Transverse colon (tissue), 4 donors: ENCODE data around the gene HIF3A.

Experiments
- EP300 ChIP-seq: sonication (generic); formaldehyde crosslinking; IDR thresholded peaks from one replicate; pipeline ENCODE4 v1.6.1; 2017; ENCODE audit warnings: antibody characterized with exemption, low read depth
- POLR2A ChIP-seq: fragments of 450-650 bp; IDR thresholded peaks from one replicate; pipeline ENCODE4 v1.6.1; 2016; ENCODE audit warnings: antibody characterized with exemption, mild to moderate bottlenecking, moderate library complexity
- POLR2AphosphoS5 ChIP-seq, 3 donors: sonication (generic); formaldehyde crosslinking; IDR thresholded peaks; one replicate each; pipeline ENCODE4 v1.6.1; 2016; ENCODE audit warnings: antibody characterized with exemption in 3 of 3
- TF ChIP-seq, protein P1 (sequence below), 5 experiments: fragments of 200-600 bp in 3 of 5; fragments of 450-650 bp in 2 of 5; sonication (generic) in 3 of 5; IDR thresholded peaks; 1 replicate in 2 of 5; 2 replicates in 3 of 5; pipeline ENCODE4 v1.5.1; 2016 to 2017; ENCODE audit warnings: antibody characterized with exemption in 5 of 5, inconsistent platforms in 3 of 5, mild to moderate bottlenecking in 2 of 5, moderate library complexity in 1 of 5

DNA sequence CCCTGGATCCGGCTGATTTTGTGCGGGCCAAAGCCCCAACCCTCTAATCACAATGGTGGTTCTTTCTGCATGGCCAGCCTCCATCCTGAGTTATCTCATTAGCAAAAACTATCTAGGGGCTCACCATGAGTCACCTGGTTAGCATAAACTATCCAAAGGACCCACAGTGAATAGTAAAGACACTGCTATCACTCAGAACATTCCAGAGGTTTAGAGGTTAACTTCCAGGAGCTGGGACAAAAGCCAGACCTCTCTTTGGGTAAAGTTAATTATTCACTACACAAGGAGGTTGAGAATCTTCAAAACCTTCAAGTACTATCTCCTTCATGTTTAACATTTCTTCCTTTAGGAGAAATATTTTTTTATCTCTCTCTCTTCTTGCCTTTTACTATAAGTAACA, 31.2 kb downstream of the HIF3A start:
- TF ChIP-seq, protein P1, sequence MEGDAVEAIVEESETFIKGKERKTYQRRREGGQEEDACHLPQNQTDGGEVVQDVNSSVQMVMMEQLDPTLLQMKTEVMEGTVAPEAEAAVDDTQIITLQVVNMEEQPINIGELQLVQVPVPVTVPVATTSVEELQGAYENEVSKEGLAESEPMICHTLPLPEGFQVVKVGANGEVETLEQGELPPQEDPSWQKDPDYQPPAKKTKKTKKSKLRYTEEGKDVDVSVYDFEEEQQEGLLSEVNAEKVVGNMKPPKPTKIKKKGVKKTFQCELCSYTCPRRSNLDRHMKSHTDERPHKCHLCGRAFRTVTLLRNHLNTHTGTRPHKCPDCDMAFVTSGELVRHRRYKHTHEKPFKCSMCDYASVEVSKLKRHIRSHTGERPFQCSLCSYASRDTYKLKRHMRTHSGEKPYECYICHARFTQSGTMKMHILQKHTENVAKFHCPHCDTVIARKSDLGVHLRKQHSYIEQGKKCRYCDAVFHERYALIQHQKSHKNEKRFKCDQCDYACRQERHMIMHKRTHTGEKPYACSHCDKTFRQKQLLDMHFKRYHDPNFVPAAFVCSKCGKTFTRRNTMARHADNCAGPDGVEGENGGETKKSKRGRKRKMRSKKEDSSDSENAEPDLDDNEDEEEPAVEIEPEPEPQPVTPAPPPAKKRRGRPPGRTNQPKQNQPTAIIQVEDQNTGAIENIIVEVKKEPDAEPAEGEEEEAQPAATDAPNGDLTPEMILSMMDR (IDR thresholded peaks at IDR 0.05): no peak
- TF ChIP-seq POLR2A (no peak), POLR2AphosphoS5 (IDR thresholded peaks at IDR 0.05) (no peak), EP300 (no peak)
